ENCODE data around the gene SLC1A7. TPM values are rescaled to one million over a fixed set of nuclear protein-coding genes. Genes with fewer than 3 reads are reported as not detected.

SLC1A7 gene
- total RNA-seq, 1 donor from 2014 or later: not detected

DNA sequence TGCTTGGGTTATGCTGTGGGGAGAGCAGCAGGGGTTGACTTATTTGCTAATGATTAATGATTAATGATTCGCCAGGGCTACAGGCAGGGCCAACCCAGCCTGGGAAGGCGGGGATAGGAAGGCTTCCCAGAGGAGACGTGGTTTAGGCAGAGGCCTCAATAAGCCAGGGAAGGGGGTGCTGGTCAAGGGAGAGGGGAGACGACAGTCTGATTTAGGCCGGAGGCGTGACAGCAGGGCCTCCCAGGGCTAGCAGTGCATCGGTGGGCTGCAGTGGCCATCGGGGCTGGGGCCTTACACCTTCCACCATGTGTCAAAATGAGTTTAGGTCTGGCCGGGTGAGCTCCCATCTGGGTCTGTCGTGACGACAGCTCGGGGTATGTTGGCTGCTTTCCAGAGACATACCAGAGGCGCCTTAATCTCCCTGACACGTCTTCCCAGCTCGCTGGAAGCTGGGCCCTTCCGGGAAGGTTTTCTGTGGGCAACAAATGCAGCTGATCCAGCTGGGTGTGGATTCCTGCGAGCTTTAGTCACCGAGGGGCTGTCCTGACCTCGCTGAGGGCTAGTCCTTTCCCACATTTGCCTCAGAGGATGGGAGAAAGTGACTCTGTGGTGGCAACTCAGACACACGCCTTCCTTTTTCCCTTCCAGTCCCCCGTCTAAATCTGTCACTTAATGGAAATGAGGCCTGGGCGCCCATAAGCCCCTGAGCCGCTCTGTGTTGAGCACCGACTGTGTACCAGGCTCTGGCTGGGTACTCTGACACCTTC, 3.7 kb upstream of the SLC1A7 start:
- H3K4me3 Mint-ChIP-seq (ENCODE audit: unreplicated experiment): peak overlapping the region; percentile 15
- no peaks in the 10 kb centered on the region for H3K36me3 Mint-ChIP-seq (ENCODE audit: unreplicated experiment)
- H3K27me3 Mint-ChIP-seq (ENCODE audit: unreplicated experiment): no peaks in the 10 kb centered on the region
- no peaks in the 10 kb centered on the region for H3K9me3 Mint-ChIP-seq (ENCODE audit: unreplicated experiment)
- TF ChIP-seq, protein P1, sequence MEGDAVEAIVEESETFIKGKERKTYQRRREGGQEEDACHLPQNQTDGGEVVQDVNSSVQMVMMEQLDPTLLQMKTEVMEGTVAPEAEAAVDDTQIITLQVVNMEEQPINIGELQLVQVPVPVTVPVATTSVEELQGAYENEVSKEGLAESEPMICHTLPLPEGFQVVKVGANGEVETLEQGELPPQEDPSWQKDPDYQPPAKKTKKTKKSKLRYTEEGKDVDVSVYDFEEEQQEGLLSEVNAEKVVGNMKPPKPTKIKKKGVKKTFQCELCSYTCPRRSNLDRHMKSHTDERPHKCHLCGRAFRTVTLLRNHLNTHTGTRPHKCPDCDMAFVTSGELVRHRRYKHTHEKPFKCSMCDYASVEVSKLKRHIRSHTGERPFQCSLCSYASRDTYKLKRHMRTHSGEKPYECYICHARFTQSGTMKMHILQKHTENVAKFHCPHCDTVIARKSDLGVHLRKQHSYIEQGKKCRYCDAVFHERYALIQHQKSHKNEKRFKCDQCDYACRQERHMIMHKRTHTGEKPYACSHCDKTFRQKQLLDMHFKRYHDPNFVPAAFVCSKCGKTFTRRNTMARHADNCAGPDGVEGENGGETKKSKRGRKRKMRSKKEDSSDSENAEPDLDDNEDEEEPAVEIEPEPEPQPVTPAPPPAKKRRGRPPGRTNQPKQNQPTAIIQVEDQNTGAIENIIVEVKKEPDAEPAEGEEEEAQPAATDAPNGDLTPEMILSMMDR (IDR thresholded peaks at IDR 0.05): no peak
- peak; percentile 94 for DNase-seq (ENCODE audit: extremely low spot score, unreplicated experiment)
- H3K27ac Mint-ChIP-seq (ENCODE audit: unreplicated experiment): peak overlapping the region; percentile 98
- peaks cover 23% of the 10 kb centered on the region for H3K4me1 Mint-ChIP-seq (ENCODE audit: unreplicated experiment)

DNA sequence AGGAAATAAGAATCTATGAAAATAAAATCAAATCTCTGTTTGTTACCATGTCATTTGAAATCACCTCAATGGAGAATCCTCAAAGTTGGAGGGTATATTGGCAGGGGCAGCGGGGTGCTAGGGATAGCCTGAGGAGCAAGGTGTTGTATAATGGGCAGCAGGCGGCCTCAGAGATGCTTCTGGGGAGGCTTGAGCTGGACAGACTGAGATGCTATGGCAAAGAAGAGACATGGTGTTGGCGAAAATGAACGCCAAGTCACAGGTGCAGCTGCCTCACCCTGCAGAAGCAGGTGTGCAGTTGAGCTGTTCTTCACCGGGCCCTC, 3.1 kb upstream of the SLC1A7 start:
- DNase-seq (ENCODE audit: extremely low spot score, unreplicated experiment): no peak
- H3K4me3 Mint-ChIP-seq (ENCODE audit: unreplicated experiment): peak overlapping the region; percentile 15
- peak overlapping the region; percentile 98 for H3K27ac Mint-ChIP-seq (ENCODE audit: unreplicated experiment)
- TF ChIP-seq, protein P1 (IDR thresholded peaks at IDR 0.05): no peak
- peaks cover 23% of the 10 kb centered on the region for H3K4me1 Mint-ChIP-seq (ENCODE audit: unreplicated experiment)
- no peaks in the 10 kb centered on the region for H3K36me3 Mint-ChIP-seq (ENCODE audit: unreplicated experiment)
- H3K27me3 Mint-ChIP-seq (ENCODE audit: unreplicated experiment): no peaks in the 10 kb centered on the region
- H3K9me3 Mint-ChIP-seq (ENCODE audit: unreplicated experiment): no peaks in the 10 kb centered on the region

DNA sequence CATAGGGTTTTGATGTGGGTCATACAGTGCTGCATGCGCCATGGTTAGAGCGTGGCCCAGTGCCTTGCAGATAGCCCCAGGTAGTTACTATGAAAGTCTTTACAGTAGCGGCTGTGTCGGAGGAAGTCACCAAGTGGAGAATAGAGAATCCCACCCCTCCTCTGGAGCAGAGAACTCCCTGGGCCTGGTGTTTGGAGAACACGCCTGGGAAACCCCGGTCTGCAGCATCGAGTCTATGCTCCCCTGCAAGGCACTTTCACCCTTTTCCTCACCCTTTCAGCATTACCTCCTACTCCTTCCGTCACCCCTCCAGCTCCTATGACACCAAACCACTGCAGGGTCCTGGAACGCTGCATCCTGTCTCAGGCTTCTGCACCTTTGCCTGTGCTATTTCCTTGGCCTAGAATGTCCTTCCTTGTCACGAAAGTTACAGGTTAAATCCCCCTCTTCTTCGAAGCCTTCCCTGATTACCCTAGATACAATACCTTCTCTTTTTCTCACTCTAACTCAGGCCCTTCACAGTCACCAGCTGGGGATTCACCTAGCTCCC, 2.7 kb upstream of the SLC1A7 start:
- Mint-ChIP-seq H3K27ac (ENCODE audit: unreplicated experiment) (peak overlapping the region; percentile 98), H3K4me1 (ENCODE audit: unreplicated experiment) (peaks cover 28% of the 10 kb centered on the region), H3K27me3 (ENCODE audit: unreplicated experiment) (no peaks in the 10 kb centered on the region), H3K9me3 (ENCODE audit: unreplicated experiment) (no peaks in the 10 kb centered on the region), H3K36me3 (ENCODE audit: unreplicated experiment) (no peaks in the 10 kb centered on the region), H3K4me3 (ENCODE audit: unreplicated experiment) (no peak overlapping the region)
- DNase-seq (ENCODE audit: extremely low spot score, unreplicated experiment): no peak
- TF ChIP-seq, protein P1 (IDR thresholded peaks at IDR 0.05): no peak

DNA sequence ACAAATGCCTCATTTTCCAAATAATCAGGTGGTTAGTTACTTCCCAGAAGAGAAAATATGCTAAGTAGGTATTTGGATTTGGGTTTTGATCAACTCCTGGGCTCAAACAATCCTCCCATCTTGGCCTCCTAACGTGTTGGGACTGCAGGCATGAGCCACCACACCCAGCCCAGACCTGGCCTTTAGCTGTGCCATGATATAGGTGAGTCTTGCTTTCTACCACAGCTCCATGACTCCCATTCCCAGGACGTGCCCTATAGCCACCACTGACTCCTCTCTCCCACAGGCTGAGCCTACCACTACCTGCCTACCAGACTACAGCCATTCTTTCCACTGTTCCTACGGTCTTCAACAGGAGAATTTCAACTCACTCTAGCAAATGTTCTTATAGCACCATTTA, 1.8 kb upstream of the SLC1A7 start:
- Mint-ChIP-seq H3K4me1 (ENCODE audit: unreplicated experiment) (peaks cover 35% of the 10 kb centered on the region), H3K27me3 (ENCODE audit: unreplicated experiment) (no peaks in the 10 kb centered on the region), H3K27ac (ENCODE audit: unreplicated experiment) (no peak overlapping the region), H3K4me3 (ENCODE audit: unreplicated experiment) (no peak overlapping the region), H3K9me3 (ENCODE audit: unreplicated experiment) (no peaks in the 10 kb centered on the region), H3K36me3 (ENCODE audit: unreplicated experiment) (no peaks in the 10 kb centered on the region)
- TF ChIP-seq, protein P1 (IDR thresholded peaks at IDR 0.05): no peak
- no peak for DNase-seq (ENCODE audit: extremely low spot score, unreplicated experiment)

DNA sequence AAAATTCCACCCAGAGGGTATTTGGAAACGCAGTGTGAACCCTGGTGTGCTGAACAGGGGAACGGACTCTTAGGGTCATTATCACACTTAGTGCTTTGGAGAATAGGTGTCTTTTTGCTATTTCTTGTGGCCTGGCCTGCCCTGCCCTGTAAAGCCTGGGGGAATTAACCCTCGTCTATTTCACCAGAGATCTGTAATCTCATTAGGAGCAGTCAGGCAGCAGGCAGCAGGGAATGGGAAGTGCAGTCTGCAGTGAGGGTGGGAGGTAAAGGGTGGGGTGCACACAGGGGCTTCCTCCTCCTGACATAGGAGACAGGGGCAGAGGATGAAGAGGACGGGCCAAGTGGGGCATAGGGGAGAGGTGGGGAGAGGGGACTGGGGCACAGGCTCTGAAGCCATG, 1.1 kb upstream of the SLC1A7 start:
- Mint-ChIP-seq H3K27me3 (ENCODE audit: unreplicated experiment) (no peaks in the 10 kb centered on the region), H3K9me3 (ENCODE audit: unreplicated experiment) (no peaks in the 10 kb centered on the region), H3K4me1 (ENCODE audit: unreplicated experiment) (peaks cover 35% of the 10 kb centered on the region), H3K27ac (ENCODE audit: unreplicated experiment) (no peak overlapping the region), H3K36me3 (ENCODE audit: unreplicated experiment) (no peaks in the 10 kb centered on the region), H3K4me3 (ENCODE audit: unreplicated experiment) (no peak overlapping the region)
- TF ChIP-seq, protein P1 (IDR thresholded peaks at IDR 0.05): no peak
- DNase-seq (ENCODE audit: extremely low spot score, unreplicated experiment): no peak

Measured in osteocyte (in vitro differentiated cells).